Astrocyte (in vitro differentiated cells and primary cell): ENCODE measurements around the gene CORO2B.

Source experiments
- EZH2 ChIP-seq: IDR thresholded peaks from 2 replicates; pipeline ENCODE4 v1.6.1; 2012; ENCODE audit warnings: mild to moderate bottlenecking, low read length, inconsistent platforms; ENCODE audit not compliant: insufficient read depth
- TF ChIP-seq, protein P1 (sequence below): IDR thresholded peaks from 2 replicates; pipeline ENCODE4 v1.5.1; 2011; ENCODE audit warnings: low read depth, mild to moderate bottlenecking, inconsistent platforms, low read length, moderate library complexity; ENCODE audit not compliant: insufficient read depth

DNA sequence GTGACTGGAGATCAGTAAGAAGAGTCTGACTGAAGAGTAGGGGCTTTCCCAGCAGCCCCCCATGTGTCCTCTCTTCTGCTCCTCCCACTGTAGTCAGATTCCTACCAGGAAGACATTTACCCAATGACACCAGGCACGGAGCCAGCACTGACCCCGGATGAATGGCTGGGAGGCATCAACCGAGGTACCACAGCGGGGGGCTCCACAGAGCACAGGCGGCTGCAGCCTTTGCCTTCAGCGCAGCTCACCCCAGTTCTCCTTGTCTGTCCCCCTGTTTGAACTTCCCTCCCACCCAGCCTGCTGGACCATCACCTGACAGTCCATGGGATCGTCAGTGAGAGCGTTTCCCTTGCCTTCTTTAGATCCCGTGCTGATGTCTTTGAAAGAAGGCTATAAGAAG lies 140.3 kb downstream of the CORO2B start:
- TF ChIP-seq, protein P1, sequence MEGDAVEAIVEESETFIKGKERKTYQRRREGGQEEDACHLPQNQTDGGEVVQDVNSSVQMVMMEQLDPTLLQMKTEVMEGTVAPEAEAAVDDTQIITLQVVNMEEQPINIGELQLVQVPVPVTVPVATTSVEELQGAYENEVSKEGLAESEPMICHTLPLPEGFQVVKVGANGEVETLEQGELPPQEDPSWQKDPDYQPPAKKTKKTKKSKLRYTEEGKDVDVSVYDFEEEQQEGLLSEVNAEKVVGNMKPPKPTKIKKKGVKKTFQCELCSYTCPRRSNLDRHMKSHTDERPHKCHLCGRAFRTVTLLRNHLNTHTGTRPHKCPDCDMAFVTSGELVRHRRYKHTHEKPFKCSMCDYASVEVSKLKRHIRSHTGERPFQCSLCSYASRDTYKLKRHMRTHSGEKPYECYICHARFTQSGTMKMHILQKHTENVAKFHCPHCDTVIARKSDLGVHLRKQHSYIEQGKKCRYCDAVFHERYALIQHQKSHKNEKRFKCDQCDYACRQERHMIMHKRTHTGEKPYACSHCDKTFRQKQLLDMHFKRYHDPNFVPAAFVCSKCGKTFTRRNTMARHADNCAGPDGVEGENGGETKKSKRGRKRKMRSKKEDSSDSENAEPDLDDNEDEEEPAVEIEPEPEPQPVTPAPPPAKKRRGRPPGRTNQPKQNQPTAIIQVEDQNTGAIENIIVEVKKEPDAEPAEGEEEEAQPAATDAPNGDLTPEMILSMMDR = no peak
- TF ChIP-seq EZH2 = no peak
